HG03378 (cell line): ENCODE results near the gene KMT5C.

Experiments
- ATAC-seq: cut with Tn5 transposase; IDR thresholded peaks from one replicate; pipeline ENCODE4 v1.9.1; 2021; ENCODE audit warnings: mild to moderate bottlenecking, moderate library complexity; ENCODE audit not compliant: unreplicated experiment

Gene KMT5C

DNA sequence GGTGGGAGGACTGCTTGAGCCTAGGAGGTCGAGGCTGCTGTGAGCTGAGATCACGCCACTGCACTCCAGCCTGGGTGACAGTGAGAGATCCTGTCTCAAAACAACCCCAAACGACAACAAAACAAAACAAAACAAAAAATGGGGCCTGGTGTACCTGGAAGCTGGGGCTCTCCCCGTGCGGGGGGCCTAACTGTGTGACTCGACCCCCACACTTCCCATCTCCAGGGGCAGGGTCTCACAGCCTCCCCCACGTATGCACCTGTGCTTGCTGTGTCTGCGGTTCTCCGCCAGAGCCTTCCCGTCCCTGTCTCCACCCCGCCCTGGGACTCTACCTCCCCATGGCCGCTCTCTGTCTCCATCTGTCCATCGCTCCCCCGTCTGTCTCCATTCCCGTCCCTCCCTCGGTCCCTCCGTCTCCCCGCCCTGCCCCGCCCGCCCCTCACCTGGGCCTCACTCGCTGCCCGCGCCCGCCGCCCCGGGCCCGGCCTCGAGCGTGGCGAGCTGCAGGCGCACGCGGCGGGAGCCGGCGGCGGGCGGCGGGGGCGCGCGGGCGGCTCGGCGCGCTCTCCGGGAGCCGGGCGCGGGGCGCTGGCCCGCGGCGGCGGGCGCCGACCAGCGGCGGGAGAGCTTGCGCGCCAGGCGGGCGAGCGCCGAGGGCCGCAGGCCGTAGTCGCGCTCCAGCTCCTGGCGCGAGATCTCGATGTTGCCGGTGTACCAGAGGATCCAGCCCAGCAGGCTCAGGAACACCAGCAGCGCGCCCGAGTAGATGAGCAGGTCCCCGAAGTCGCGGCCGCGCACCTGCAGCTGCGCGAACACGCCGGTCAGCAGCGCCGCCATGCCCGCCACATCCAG lies 43.8 kb downstream of the KMT5C start:
- no peak for ATAC-seq

DNA sequence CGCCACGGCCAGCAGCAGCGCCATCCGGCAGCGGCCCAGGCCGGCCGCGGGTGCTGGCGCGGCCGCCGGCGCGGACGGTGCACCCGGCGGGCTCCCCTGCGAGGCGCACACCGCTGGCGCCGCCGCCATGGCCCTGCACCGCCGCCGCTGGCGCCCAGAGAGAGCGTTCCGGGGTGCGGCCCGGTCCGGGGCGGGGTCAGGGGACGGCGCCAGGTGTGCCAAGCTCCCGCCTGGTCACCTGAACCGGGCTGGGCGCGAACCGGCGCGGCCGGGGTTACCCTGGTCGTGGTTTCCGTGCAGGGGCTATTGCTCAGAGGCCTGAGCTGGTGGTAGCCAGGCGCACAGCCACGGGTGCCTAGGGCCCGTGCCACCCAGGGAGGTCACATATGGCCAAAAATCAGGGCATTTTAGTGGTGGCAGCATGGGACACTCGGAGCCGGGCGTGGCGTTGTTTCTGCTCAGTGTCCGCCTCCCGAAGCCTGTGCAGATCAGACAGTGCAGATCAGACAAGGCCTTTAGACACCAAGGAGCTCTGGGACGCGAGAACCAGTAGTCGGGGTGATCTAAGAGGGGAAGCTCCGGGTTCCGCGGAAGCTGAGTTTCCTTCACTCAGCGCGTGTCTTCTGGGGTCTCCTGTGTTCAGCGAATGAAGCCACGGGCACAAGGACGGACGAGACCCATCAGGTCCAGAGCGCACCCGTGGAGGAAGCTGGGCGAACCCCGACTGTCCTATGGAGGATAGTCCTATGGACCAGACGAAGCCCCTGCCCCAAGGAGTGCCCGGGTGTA lies 44.6 kb downstream of the KMT5C start, which contains the start of gene TMEM238:
TSS of gene TMEM238 (minus strand) at position 162 of the 789 bp plus-strand sequence. CDS start at position 129, 33 bp downstream.
- no peak for ATAC-seq

DNA sequence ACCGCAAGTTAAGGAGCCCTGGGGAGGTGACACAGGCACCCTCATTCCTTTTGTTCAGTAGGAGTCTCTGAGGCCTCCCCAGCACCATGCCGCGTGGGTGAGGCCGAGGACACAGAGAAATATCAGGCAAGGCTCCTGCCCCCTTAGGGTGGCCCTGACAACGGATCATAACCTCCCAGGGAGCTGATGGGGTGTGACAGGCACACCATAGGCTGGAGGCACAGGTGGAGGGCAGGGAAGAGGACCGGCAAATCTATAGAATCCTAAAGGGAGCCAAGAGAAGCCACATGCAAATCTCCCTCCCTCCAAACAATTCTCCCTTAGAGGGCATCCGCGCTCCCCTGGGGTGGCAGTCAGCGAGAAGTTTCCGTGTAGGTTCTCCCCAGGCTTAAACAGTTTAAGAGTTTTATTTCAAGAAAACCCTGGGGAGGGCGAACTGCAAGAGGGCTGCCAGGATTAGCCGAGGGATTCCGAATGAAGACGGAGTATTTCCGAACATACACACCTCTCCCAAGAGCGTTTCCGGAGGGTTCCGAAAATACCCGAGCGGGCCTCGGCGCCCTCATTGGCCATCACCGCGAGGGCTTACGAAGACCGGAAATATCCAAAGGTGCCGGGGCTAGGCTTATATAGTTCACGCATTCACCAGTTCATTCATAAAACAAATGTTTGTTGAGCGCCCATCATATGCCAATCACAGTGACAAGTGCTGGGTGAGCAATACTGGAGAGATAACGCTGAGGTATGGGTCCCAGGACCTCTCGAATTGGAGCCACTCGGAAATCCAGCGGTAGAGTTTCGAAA lies 45.4 kb downstream of the KMT5C start:
- peak; percentile 63 for ATAC-seq

DNA sequence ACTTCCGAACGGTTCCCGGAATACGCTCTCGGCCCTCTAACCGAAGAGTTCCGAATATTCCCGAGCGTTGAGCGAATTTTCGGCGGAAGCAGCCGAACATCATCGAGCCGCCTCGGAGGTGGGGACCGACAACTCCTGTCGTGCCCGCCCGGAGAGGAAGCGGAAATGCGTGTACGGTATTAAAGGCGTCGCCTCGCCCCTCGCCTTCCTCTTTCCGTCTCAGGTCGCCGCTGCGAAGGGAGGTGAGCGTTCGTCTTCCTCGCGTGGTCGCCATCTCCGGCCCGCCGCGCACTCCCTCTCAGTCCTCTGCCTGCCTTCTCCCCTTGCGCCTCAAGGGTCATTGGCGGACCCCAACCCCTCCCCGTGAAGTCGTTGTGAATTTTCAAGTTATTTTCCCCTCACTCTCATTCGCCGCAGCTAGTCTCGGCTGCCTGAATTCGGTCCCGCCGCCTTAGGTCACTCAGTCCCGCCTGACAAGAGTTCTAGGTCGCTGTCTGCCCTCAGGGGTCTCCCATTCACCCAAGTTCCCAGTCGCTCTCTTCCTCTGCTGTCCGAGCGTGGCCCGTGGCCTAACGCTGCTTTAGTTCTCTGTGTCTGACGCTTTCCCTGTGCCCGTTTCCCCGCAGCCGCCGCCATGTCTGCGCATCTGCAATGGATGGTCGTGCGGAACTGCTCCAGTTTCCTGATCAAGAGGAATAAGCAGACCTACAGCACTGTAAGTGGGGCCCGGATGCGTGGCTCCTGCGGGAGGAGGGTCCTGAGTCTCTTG lies 46.2 kb downstream of the KMT5C start, which contains the start of gene RPL28:
TSS of gene RPL28 (plus strand) at position 209 of the 769 bp plus-strand sequence. CDS start at position 635, 426 bp downstream.
- ATAC-seq: peak; percentile 58

DNA sequence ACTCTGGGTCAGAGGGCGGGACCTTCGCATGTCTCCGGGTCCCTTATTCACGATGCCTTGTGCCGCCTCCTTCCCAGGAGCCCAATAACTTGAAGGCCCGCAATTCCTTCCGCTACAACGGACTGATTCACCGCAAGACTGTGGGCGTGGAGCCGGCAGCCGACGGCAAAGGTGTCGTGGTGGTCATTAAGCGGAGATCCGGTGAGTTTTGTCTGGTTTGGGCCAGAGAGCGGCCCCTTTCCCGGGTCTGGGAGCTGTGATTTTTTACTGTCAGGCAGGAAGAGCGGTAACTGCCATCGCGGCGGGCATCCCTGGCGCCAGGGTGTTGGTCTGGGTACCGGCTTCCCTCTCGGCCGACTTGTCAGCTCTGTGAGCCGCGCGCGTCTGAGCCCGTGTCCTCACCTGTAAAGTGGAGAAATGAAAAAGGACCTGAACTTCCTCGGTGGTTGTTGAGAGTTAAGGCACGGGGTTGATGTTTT lies 46.9 kb downstream of the KMT5C start:
- no peak for ATAC-seq

DNA sequence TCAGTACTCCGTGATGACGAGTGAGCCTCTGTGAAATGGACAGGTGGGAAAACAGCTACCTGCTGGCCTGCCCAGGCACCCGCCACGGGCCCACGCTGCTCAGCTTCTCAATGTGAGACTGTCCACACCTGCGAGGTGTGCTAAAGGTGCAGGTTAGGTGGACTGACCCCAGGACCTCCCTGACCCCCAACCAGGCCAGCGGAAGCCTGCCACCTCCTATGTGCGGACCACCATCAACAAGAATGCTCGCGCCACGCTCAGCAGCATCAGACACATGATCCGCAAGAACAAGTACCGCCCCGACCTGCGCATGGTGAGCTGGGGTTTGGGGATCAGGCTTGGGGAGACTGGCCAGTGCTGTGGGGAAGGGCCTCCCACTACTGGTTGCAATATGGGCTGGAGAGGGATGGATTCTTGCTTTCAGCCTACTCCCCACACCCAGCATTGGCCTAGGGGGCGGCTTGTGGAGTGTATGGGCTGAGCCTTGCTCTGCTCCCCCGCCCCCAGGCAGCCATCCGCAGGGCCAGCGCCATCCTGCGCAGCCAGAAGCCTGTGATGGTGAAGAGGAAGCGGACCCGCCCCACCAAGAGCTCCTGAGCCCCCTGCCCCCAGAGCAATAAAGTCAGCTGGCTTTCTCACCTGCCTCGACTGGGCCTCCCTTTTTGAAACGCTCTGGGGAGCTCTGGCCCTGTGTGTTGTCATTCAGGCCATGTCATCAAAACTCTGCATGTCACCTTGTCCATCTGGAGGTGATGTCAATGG lies 48.2 kb downstream of the KMT5C start:
- ATAC-seq: no peak

DNA sequence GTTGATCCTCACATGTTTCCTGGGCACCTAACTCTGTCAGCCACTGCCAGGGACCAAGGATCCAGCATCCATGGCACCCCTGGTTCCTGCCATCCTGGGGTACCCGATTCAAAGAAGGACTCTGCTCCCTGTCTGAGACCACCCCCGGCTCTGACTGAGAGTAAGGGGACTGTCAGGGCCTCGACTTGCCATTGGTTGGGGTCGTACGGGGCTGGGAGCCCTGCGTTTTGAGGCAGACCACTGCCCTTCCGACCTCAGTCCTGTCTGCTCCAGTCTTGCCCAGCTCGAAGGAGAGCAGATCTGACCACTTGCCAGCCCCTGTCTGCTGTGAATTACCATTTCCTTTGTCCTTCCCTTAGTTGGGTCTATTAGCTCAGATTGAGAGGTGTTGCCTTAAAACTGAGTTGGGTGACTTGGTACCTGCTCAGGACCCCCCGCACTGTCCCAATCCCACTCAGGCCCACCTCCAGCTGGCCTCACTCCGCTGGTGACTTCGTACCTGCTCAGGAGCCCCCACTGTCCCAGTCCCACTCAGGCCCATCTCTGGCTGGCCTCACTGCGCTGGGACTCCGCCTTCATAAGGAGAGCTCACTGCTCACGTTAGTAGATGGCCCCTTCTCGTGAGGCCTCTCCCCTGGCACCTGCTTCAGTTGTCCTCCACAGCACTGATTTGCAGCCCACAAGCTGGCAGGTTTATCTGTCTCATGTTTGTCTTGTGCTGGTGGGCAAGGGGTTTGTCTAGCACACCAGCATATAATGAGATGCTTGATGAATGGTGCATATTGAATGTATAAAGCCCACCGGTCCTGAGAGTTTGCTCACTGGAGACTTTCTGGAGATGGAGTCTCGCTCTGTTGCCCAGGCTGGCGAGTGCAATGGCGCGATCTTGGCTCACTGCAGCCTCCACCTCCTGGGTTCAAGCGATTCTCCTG lies 50.0 kb downstream of the KMT5C start:
- no peak for ATAC-seq

DNA sequence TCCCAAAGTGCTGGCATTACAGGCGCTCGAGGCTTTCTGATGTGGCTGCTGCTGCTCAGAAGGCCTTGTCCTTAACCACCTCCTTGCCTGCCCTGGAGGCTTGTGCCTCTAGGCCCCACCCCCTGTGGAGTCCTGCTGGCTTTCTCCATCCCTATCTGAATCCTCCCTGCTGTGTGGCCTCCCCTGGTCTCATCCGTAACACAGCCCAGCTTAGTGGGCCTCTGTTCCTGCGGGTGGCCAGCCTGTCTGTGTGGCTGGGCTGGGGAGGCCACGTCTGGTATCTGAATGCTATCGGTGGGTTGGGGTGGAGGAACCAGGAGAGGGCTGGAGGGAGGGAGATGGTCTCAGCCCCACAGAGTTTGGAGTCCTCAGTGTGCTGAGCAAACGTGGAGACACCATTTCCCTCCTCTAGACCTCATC lies 50.8 kb downstream of the KMT5C start:
- ATAC-seq: no peak

DNA sequence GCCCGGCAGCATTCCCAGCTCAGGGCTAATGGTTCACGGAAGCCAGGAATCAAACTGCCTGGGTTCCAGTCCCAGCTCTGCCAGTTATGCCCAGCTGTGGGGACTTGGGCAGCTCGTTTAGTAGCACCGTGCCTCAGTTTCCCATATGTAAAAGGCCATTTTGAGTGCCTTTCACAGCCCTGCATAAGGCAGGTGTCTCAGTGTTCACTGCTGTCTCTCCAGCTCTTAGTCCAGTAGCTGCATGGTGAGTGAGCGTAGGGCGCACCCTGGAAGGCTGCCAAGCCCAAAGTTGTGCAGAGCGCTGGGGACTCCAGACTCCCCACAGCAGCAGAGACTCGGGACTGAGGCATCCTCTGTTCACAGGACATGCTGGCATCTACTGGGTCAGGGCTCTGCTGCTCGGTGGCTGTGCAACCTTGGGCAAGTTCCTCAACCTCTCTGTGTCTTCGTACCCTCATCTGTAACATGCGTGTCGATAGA lies 51.6 kb downstream of the KMT5C start:
- no peak for ATAC-seq

DNA sequence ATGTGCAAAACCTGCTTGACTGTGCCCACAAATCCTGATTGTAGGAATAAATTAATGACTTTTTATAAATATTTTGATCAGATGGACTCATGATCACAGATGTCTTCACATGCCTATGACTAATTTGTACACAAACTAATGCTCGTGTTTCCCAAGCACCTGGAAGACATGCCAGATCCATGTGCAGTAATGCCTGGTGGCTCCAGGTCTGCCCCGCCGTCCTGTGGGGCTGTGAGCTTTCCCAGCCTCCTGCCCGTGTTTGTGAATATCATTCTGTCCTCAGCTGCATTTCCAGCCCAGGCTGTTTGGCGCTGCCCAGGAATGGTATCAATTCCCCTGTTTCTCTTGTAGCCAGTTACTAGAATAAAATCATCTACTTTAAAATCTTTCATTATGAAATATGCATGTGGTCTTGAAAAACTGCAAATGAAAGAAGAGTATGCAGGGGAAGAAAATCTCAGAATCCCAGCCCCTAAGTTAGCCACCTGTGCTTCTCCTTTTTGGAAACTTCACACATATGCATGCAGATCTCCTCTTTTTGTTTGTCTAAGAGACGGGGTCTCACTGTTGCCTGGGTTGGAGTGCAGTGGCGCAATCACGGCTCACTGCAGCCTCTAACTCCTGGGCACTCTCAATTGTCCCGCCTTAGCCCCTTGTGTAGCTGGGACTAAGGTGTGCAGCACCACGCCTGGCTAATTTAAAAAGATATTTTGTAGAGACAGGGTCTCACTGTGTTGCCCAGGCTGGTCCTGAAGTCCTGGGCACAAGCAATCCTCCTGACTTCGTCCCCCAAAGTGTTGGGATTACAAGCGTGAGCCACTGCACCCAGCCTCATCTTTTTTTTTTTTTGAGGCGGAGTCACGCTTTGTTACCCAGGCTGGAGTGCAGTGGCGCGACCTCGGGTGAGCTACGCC lies 52.3 kb downstream of the KMT5C start:
- no peak for ATAC-seq

DNA sequence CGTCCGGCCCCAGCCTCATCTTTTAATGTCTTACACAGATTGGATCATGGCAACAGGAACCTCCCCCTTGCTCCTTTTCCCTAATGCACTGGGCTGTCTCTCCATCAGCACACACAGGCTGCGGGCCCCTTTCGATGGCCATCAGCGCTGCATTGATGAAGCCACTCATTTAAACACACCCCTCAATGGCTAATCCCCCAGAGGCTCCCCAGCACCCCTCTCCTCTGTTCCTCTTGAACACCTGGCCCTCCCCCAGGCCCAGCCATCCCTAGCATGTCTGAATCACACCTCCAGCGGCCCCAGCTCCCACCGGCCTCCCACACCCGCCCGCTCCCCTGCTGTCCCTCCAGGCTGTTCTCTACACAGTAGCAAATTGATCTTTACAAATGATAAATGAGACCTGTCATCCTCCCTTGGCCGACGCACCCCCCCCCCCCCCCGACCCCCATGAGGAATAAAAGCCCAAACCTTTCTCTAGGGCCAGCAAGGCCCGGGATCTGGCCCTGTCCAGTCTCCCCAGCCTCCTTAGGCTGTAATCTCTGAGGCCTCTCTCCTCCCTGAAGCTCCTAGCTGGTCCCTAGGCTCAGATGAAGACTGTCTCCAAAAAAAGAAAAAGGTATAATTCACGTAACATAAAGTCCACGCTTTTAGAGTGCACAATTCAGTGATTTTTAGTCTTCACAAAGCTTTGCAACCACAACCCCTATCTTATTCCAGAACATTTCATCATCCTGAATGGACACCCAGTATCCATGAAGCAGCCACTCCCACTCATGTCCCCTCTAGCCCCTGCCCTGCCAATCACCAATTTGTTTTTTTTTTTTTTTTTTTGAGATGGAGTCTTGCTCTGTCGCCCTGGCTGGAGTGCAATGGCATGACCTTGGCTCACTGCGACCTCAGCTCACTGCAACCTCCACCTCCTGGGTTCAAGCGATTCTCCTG lies 53.4 kb downstream of the KMT5C start:
- ATAC-seq: no peak
